NCI-H128 (cell line): Measurements from ENCODE around the gene DLG5.
"Not testable (repeated sequence)": the region's sequence is repeated elsewhere in the genome, so short reads cannot be mapped to it uniquely, and the experiment has no call there.

ENCODE experiments used
- DNase-seq: peaks from one replicate; lab custom pipeline; 2025; ENCODE audit not compliant: unreplicated experiment; lab: John Stamatoyannopoulos, UW

Gene DLG5

DNA sequence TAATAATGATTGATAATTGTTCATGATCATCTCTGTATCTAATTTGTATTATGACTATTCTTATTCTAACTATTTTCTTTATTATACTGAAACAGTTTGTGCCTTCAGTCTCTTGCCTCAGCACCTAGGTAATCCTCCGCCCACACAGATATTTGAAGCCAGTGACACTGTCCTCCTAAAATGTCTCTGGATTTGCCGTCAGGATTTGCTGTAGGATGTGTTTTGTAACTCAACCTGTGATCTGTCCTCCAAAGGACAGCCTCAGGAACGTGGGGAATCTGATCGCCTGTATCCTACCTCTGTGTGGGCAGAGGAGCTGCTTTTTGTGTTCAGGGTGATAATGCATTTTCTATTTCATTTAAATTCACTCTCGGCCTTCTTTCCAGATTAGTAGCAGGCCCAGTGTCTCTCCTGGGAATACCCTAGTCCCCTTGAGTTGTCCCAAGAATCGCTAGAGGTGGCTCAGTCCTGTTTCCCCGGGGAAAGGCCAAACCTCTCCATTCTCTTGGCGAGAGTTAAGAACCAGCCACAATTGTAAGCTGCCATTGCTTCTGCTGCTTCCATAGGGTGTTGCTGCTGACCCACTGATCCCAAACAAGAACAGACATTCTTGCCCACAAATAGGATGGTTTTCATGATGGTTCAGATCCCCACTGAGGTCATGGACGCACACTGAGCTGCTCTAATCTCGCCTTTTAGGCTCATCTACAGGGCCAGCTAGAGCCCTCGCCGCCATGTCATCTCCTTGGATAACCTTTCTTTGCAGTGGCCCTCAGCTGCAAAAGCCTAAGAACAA lies 152.7 kb downstream of the DLG5 start:
- DNase-seq = no peak

DNA sequence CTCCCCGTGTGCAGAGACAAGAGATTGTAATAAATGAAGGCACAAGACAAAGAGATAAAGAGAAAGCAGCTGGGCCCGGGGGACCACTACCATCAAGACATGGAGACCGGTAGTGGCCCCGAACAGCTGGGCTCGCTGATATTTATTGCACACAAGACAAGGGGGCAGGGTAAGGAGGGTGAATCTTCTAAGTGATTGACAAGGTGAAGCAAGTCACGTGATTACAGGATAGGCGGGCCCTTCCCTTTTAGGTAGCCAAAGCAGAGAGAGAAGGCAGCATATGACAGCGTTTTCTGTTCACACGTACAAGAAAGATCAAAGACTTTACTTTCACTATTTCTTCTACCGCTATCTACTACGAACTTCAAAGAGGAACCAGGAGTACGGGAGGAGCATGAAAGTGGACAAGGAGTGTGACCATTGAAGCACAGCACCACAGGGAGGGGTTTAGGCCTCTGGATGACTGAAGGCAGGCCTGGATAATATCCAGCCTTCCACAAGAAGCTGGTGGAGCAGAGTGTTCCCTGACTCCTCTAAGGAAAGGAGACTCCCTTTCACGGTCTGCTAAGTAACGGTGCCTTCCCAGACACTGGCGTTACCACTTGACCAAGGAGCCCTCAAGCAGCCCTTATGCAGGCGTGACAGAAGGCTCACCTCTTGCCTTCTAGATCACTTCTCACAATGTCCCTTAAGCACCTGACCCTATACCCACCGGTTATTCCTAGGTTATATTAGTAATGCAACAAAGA lies 153.5 kb downstream of the DLG5 start:
- DNase-seq = not testable (repeated sequence)

DNA sequence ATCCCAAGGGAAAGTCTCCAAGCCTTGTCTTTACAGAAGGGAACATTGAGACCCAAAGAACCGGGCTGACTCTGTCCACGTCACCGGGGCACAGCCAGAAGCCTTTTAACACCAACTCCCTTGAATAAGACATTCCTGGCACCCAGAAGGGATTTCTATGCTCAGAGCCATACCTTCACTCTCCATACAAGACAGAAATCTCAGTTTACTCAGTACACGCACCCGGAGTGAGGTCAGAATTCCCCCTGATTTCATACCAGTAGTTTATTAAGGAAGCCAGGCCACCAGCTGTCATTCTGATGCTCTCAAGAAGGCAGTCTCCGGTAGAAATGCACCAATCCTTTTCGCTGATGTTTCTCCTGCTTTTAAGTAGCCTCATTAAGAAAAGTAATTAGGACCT lies 154.7 kb downstream of the DLG5 start:
- DNase-seq = no peak

DNA sequence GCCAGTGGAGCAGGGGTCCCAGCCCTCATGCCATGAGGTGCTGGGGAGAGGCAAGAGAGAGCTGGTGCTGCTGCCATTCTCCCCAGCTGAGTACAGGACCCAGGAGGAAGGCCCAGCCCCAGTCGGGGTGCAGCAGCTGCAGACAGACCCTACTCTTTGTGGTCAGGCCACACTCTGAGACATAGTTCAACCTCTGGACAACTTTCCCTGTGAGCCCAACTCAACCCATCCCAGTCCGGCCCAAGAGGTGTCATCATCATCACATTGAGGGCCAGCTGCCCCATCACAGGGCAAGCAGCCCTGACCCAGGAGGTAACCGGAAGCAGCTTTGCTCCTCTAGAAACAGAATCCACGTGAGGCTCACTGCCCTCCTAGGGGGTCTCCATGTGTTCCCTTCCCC lies 155.1 kb downstream of the DLG5 start:
- no peak for DNase-seq

DNA sequence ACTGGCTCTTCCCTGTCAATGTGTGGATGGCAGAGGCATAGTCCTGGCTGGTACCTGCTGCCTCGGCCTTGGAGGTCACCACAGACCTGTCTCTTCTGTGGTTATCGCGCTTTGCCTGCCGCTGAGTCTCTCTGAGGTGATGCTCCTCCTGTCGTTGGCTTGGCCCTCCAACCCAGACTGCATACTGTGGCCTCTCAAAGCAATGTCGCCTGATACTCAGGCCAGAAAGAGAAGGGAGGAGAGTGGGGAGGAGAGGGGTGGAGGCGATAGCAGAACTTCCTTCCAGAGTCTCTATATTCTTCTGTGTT lies 155.7 kb downstream of the DLG5 start:
- no peak for DNase-seq

DNA sequence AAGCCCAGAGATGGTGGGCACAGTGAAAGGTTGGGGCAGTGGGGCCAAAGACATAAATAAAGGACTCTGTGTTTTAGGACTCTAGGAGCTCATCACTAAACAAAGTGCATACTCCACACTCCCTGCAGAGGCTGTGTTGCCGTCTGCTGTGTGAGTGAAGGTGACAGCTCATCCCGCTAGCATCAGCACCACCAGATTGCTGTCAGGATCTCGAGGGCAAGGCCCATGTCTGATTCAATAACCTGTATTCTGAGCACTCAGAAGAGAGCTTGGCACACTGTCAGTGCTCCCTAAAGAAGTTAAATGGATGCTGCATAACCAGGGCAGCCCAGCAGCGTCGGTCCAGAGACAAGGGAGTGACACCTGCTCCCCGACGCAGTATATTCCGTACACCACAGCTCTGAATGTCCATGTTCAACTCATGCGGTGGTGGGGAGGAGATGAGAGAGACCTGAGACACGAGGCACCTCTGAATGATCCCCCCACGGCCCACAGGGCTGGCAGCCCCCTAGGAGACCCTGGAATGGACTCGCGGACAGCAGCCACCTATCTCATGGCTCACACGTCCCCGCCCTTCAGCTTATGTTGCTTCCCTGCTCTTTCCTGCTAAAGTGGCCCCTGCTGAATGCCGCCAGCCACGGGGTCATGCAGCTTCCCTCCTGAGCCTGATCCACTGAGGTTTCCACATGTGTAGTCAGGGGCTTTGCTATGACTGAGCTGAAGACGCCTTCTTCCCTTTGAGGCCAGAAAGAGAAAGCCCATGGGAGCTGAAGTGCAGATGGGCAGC lies 156.3 kb downstream of the DLG5 start:
- no peak for DNase-seq

DNA sequence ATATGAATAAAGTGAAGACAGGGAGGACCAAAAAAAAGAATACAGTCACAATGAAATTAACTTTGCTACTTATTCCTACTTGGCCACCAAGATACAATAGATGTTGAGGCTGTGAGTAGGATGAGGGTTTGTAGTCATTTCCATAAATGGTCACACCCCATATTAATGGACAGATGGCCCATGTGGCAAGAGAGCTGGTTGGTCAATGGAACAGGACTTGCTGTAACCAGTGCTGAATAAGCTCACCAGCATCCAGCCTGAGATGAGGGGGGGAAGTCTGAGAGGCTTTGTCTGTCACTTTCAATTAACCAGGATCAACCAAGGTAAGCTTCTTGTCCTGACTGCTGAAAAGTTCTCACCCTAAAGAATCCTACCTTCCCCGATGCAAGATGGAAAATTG lies 158.5 kb downstream of the DLG5 start:
- no peak for DNase-seq

DNA sequence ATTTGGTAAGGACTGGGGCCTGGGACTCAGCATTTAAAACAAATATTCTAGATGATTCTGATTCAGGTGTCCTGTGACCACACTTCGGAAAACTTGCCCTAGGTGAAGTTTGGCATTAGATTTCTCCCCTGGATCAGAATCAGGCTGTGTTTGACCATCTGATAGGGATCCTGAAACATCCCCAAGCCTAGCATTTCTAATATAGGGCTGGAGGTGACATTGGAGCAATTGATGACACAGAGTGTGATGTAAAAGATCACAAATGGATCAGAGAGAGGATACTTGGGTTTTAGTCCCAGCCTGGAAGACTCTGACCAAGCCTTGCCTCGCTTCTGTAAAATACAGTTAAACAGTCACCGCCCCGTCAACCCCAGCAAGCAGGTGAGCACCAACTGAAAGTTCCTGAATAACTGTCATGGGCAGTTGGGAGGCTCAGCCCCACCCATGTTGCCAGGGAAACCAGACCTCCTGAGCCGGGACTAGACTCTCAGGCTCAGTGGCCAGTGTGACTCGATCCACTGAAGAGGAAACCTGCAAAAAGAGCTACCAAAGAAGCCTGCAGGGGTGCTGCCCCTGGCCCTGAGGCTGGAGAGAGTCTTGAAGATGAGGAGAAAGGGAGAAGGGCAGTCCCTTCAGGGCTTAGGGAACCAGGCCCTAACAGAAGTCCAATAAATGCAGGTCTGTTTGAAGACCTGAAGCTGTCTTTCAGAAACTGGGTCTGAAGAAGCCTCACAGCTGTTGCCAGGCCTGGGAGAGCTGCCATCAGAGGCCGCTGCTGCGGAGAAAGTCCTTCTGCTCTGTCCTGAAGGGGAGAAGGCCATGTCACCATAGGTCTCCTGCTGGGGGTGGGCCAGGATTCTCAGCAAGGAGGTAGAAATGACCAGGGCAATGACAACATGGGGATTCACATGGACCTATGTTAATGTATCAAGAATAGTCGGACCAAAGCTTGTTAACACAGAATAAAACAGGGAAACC lies 162.8 kb downstream of the DLG5 start:
- no peak for DNase-seq

DNA sequence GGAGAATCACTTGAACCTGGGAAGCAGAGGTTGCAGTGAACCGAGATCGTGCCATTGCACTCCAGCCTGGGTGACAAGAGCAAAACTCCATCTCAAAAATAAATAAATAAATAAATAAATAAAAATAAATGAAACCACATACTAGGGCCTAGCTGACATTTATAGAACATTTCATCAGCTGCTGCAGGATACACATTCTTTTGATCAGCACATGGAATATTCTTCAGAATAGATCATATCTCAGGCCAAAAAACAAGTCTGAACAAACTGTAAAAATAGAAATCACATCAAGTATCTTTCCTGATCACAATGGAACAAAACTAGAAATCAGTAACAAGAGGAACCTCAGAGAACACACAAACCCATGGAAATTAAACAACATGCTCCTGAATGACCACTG lies 168.1 kb downstream of the DLG5 start:
- not testable (repeated sequence) for DNase-seq

DNA sequence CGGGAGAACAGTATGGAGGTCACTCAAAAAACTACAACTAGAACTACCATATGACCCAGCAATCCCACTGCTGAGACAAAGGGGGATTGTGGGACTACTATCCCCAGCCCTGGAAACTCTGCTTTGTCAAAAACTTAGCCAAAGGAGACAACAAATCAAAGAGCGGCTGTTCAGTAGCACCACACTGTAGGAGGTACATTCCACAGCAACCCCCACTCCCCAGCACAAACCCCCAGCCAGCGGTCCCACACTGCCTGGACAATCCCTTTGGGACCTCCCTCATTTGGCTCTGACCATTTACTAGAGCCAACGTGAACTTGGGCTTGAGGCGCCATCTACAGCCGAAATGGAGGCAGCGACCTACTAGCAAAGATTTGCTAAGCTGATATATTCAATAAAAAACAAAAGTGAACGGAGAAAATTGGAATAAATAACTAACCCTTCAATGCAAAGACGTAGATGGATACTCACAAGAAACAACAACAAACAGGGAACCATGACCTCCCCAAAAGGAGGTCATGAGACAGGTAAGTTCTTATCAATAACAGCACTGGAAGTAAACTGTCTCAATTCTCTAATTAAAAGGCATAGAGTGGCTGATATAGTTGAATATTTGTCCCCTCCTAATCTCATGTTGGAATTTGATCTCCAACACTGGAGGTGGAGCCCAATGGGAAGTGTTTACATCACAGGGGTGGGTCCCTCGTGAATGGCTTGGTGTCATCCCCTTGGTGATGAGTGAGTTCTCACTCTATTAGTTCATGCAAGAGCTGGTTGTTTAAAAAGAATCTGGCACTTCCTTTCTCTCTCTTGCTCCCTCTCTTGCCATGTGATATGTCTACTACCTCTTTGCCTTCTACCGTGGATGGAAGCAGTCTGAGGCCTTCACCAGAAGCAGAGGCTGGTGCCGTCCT lies 170.0 kb downstream of the DLG5 start:
- peak; percentile 24 for DNase-seq

DNA sequence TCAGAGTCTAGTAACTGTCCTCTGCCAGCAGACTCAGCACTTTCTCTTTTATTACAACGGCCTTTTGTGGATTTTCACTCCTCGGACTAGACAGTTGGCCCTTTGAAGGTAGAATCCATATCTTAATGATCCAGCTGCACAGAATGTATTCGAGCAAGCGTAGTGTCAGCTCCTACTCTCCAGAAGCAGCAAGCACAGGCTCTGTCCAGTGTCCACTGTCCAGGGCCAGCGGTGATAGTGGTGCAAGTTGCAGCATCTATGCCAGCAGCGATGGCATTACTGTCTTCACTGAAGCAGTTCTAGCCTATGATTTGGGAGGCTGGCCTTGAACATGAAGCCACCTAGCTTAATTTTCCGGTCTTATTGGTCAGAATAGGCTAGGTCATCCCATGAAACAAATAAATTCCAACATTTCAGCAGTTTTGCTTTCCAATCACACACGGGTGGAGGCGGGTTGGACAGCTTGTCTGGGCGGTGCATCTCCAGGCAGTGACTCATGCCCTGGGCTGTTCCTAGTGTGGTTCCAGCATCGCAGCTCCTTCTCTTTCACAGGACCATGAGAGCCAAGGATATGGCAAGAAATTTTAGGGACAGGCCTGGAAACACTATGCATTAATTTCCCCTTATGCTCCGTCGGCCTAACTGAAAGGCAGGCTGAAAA lies 180.4 kb downstream of the DLG5 start:
- no peak for DNase-seq

DNA sequence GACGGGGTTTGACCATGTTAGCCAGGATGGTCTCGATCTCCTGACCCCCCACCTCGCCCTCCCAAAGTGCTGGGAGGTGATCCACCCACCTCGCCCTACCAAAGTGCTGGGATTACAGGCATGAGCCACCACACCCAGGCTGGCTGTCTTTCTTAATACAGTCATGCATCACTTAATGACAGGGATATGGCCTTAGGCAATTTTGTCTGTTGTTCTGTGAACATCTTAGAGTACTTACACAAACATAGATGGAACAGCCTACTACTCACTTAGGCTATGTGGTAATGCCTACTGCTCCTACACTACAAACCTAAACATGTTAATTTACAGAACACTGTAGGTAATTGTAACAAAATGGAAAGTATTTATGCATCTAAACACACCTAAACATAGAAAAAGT lies 182.3 kb downstream of the DLG5 start:
- no peak for DNase-seq

DNA sequence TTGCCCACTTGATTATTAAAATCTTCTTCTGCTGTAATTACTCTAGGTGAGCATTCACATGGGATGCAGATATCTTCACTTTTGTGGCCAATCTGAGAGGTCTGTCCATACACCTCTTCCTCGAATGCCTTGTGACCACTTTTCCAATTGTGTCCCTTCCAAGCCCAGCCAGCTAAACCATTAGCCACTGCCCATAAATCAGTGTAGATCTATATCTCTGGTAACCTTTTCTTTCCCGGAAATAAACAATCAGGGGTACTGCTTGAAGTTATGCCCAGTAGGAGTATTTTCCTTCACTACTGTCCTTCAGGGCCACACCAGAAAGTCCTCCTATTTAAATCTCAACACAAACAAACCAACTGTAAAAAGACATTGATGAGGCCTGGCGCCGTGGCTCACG lies 184.4 kb downstream of the DLG5 start:
- DNase-seq = no peak

DNA sequence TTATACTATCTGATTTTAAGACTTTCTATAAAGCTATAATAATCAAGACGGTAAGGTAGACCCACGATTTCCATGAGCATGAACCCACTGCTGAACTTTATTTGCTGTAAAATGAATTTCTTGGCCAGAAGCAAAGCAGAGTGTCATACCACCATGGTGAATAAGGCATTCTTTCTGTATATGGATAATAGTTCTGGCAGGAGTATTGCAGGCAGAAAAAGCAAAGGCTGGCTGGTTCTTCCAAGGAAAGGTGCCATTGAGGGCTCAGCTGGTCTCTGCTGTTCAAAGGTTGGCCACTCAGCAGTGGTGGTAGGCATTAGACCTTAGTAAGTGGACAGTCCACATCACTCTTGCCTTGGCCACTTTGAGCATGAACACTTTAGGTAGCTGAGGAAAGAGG lies 184.8 kb downstream of the DLG5 start:
- DNase-seq = no peak
